Gastrocnemius medialis (tissue), 4 donors: ENCODE measurements around the gene EDC4. TPM values are rescaled to one million over a fixed set of nuclear protein-coding genes. Genes with fewer than 3 reads are reported as not detected.
A peak's percentile ranks its signal among the peaks of the same experiment; 100 is the strongest.

Experiments
- ATAC-seq, 2 donors: fragments of 150-250 bp; one replicate each; pipeline ENCODE4 v1.9.1; 2016
- DNase-seq, 2 donors: peaks; one replicate each; pipeline ENCODE4 v3.0.0-alpha.2; 2019
- H3K27ac ChIP-seq, 4 donors: fragments of 200-600 bp; sonication (generic); 1 replicate in 1 of 4; 2 replicates in 3 of 4; pipeline ENCODE4 v1.5.1; 2016 to 2018; ENCODE audit warnings: mild to moderate bottlenecking in 2 of 4, moderate library complexity in 1 of 4
- H3K27me3 ChIP-seq, 3 donors: fragments of 200-600 bp; sonication (generic) in 2 of 3; 1 replicate in 1 of 3; 2 replicates in 2 of 3; pipeline versions ENCODE4 v1.5.1 to v1.6.0; 2016 to 2019; ENCODE audit warnings: mild to moderate bottlenecking in 1 of 3, moderate library complexity in 1 of 3
- H3K36me3 ChIP-seq, 2 donors: fragments of 200-600 bp; sonication (generic) in 1 of 2; one replicate each; pipeline ENCODE4 v1.5.1; 2017 to 2018
- H3K4me1 ChIP-seq, 2 donors: fragments of 200-600 bp; sonication (generic) in 1 of 2; one replicate each; pipeline ENCODE4 v1.5.1; 2016 to 2017; ENCODE audit warnings: mild to moderate bottlenecking in 2 of 2
- H3K4me3 ChIP-seq, 4 donors: fragments of 200-600 bp; sonication (generic) in 3 of 4; 1 replicate in 1 of 4; 2 replicates in 3 of 4; pipeline ENCODE4 v1.5.1; 2016 to 2019; ENCODE audit warnings: mild to moderate bottlenecking in 2 of 4
- H3K9me3 ChIP-seq, 3 donors: fragments of 200-600 bp; sonication (generic) in 2 of 3; 1 replicate in 1 of 3; 2 replicates in 2 of 3; pipeline ENCODE4 v1.5.1; 2016 to 2019
- CTCF ChIP-seq, 5 experiments: fragments of 450-650 bp in 3 of 5; fragments of 200-600 bp in 2 of 5; sonication (generic) in 2 of 5; IDR thresholded peaks in 4 of 5; conservative IDR thresholded peaks in 1 of 5; 1 replicate in 4 of 5; 2 replicates in 1 of 5; pipeline ENCODE4 v1.5.1; 2016 to 2019; ENCODE audit warnings: antibody characterized with exemption in 5 of 5, mild to moderate bottlenecking in 3 of 5, moderate library complexity in 3 of 5
- POLR2A ChIP-seq, 2 donors: fragments of 450-650 bp; IDR thresholded peaks; one replicate each; pipeline ENCODE4 v1.6.1; 2017; ENCODE audit warnings: antibody characterized with exemption in 2 of 2, mild to moderate bottlenecking in 2 of 2, moderate library complexity in 2 of 2
- in situ Hi-C, 4 donors: fragments of 200-750 bp; cut with MboI; loops; one replicate each; pipeline versions ENCODE4 v1.15.0 to v1.8.0; 2017; ENCODE audit warnings: low sequenced_read_pairs in 4 of 4
- intact Hi-C: fragments of 100-400 bp; cut with DNase I; formaldehyde crosslinking; loops from one replicate; pipeline ENCODE4 v1.15.1; 2023; ENCODE audit warnings: low total_unique reads
- total RNA-seq, 4 donors: library from RNA; depleted of rRNA; stranded (reverse); fragments of >200 nt; gene quantifications; one replicate each; pipeline versions ENCODE4 v1.1.0 to v1.2.3, GENCODE V29; 2016

EDC4 gene
- total RNA-seq, 4 donors from 2014 or later = 27.5 to 58.9 (median 48.5) TPM

- Histone ChIP-seq H3K36me3 (no peaks in the 10 kb centered on the region), H3K9me3 (no peaks in the 10 kb centered on the region), H3K4me3 (peak overlapping the region; percentile 76 to 95 (median 78)), H3K27ac (peak overlapping the region; percentile 98 to 100 (median 99)), H3K27me3 (no peaks in the 10 kb centered on the region), H3K4me1 (peaks cover 46 to 54% of the 10 kb centered on the region in 2 donors)
- in situ Hi-C loops (no loop called here), intact Hi-C loops (loop anchor here (5.0 to 10.0 kb wide), 2 partner anchors 84 to 279 kb away; partner anchors contain the start of gene CTCF)
- ATAC-seq (no peak), DNase-seq (no peak)
- TF ChIP-seq CTCF (IDR thresholded peaks at IDR 0.05 in 4 of 5, conservative IDR thresholded peaks at IDR 0.05 in 1 of 5) (no peak), POLR2A (IDR thresholded peaks at IDR 0.05) (no peak)
Measured at GRCh38 chr16:67843343-67843765, 29.5 kb upstream of the EDC4 start.

- Histone ChIP-seq H3K9me3 (no peaks in the 10 kb centered on the region), H3K4me3 (peak overlapping the region; percentile 32 to 79 (median 77)), H3K27ac (peak overlapping the region; percentile 98 to 100 (median 99)), H3K36me3 (no peaks in the 10 kb centered on the region), H3K27me3 (no peaks in the 10 kb centered on the region), H3K4me1 (peaks cover 51 to 60% of the 10 kb centered on the region in 2 donors)
- ATAC-seq = no peak
- TF ChIP-seq CTCF (IDR thresholded peaks at IDR 0.05 in 4 of 5, conservative IDR thresholded peaks at IDR 0.05 in 1 of 5) = peak in 1 of 5 experiments; percentile 20
- no peak for TF ChIP-seq POLR2A (IDR thresholded peaks at IDR 0.05)
- intact Hi-C loops (loop anchor here (5.0 to 10.0 kb wide), 2 partner anchors 83 to 280 kb away; partner anchors contain the start of gene CTCF), in situ Hi-C loops (no loop called here)
- DNase-seq = no peak
Measured at GRCh38 chr16:67844497-67844896, 28.4 kb upstream of the EDC4 start.

- no peaks in the 10 kb centered on the region for H3K36me3 ChIP-seq
- DNase-seq (no peak), ATAC-seq (no peak)
- H3K4me1 ChIP-seq = peaks cover 51 to 60% of the 10 kb centered on the region in 2 donors
- intact Hi-C loops = loop anchor here (2.0 to 10.0 kb wide), 2 partner anchors 39 to 281 kb away; partner anchors contain the start of genes CTCF, RANBP10 and TSNAXIP1
- in situ Hi-C loops = no loop called here
- TF ChIP-seq CTCF (IDR thresholded peaks at IDR 0.05 in 4 of 5, conservative IDR thresholded peaks at IDR 0.05 in 1 of 5) (no peak), POLR2A (IDR thresholded peaks at IDR 0.05) (no peak)
- H3K27me3 ChIP-seq = no peaks in the 10 kb centered on the region
- peak overlapping the region; percentile 98 to 100 (median 99) for H3K27ac ChIP-seq
- H3K9me3 ChIP-seq = no peaks in the 10 kb centered on the region
- H3K4me3 ChIP-seq = peak overlapping the region; percentile 80 to 99 (median 94)
Measured at GRCh38 chr16:67845291-67846062, 27.4 kb upstream of the EDC4 start.

GRCh38 chr16:67846063-67846319, 26.9 kb upstream of the EDC4 start:
- in situ Hi-C loops (no loop called here), intact Hi-C loops (loop anchor here (2.0 to 10.0 kb wide), 2 partner anchors 39 to 281 kb away; partner anchors contain the start of genes CTCF, RANBP10 and TSNAXIP1)
- H3K36me3 ChIP-seq = no peaks in the 10 kb centered on the region
- H3K4me3 ChIP-seq = peak overlapping the region; percentile 80 to 99 (median 94)
- TF ChIP-seq POLR2A (IDR thresholded peaks at IDR 0.05) = no peak
- TF ChIP-seq CTCF (IDR thresholded peaks at IDR 0.05 in 4 of 5, conservative IDR thresholded peaks at IDR 0.05 in 1 of 5) = no peak
- H3K27ac ChIP-seq = peak overlapping the region; percentile 98 to 100 (median 99)
- no peaks in the 10 kb centered on the region for H3K9me3 ChIP-seq
- ATAC-seq (no peak), DNase-seq (no peak)
- peaks cover 51 to 60% of the 10 kb centered on the region in 2 donors for H3K4me1 ChIP-seq
- H3K27me3 ChIP-seq = no peaks in the 10 kb centered on the region
